ENCODE measurements around the gene CACNA2D1. TPM values are rescaled to one million over a fixed set of nuclear protein-coding genes. Genes with fewer than 3 reads are reported as not detected.

Gene CACNA2D1
- total RNA-seq, 2 experiments from 2014 or later: not detected

GRCh38 chr7:82226191-82226590 is 217.4 kb downstream of the CACNA2D1 start:
- no peak for ATAC-seq
- no peak for DNase-seq
- ChIA-PET POLR2A (no interaction called here), CTCF (no interaction called here)
- Mint-ChIP-seq H3K4me3 (no peak overlapping the region), H3K36me3 (ENCODE audit: low read depth) (no peaks in the 10 kb centered on the region), H3K27ac (no peak overlapping the region), H3K9me3 (no peaks in the 10 kb centered on the region), H3K4me1 (ENCODE audit: low read depth) (no peaks in the 10 kb centered on the region), H3K27me3 (no peaks in the 10 kb centered on the region)
- intact Hi-C loops (cut with micrococcal nuclease): no loop called here
- TF ChIP-seq, protein P1, sequence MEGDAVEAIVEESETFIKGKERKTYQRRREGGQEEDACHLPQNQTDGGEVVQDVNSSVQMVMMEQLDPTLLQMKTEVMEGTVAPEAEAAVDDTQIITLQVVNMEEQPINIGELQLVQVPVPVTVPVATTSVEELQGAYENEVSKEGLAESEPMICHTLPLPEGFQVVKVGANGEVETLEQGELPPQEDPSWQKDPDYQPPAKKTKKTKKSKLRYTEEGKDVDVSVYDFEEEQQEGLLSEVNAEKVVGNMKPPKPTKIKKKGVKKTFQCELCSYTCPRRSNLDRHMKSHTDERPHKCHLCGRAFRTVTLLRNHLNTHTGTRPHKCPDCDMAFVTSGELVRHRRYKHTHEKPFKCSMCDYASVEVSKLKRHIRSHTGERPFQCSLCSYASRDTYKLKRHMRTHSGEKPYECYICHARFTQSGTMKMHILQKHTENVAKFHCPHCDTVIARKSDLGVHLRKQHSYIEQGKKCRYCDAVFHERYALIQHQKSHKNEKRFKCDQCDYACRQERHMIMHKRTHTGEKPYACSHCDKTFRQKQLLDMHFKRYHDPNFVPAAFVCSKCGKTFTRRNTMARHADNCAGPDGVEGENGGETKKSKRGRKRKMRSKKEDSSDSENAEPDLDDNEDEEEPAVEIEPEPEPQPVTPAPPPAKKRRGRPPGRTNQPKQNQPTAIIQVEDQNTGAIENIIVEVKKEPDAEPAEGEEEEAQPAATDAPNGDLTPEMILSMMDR (IDR thresholded peaks at IDR 0.05): no peak

DNA sequence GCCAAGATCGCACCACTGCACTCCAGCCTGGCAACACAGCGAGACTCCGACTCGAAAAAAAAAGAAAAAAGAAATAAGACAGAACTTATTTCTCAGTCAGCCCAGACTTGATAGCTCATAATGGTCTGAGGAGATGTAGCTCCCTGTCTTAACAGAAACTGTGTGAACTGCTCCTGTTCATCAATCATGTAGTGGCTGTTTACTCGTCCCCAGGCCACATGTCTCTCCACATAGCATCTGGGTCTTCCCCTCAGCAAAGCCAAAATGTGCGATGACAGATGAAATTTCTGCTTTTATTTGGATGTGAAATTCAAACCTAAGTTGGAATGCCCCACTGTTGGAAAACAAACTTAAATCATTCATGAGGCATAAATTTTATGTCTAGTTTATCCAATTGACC is 219.0 kb downstream of the CACNA2D1 start:
- Mint-ChIP-seq H3K27me3 (no peaks in the 10 kb centered on the region), H3K27ac (no peak overlapping the region), H3K4me1 (ENCODE audit: low read depth) (no peaks in the 10 kb centered on the region), H3K9me3 (no peaks in the 10 kb centered on the region), H3K4me3 (no peak overlapping the region), H3K36me3 (ENCODE audit: low read depth) (no peaks in the 10 kb centered on the region)
- no peak for ATAC-seq
- intact Hi-C loops (cut with micrococcal nuclease): no loop called here
- POLR2A ChIA-PET: no interaction called here
- DNase-seq: no peak
- TF ChIP-seq, protein P1 (IDR thresholded peaks at IDR 0.05): no peak
- CTCF ChIA-PET: no interaction called here

GRCh38 chr7:82223580-82223979 is 220.0 kb downstream of the CACNA2D1 start:
- ChIA-PET CTCF (no interaction called here), POLR2A (no interaction called here)
- Mint-ChIP-seq H3K27me3 (no peaks in the 10 kb centered on the region), H3K27ac (no peak overlapping the region), H3K4me1 (ENCODE audit: low read depth) (no peaks in the 10 kb centered on the region), H3K4me3 (no peak overlapping the region), H3K36me3 (ENCODE audit: low read depth) (no peaks in the 10 kb centered on the region), H3K9me3 (no peaks in the 10 kb centered on the region)
- intact Hi-C loops (cut with micrococcal nuclease): no loop called here
- TF ChIP-seq, protein P1 (IDR thresholded peaks at IDR 0.05): no peak
- no peak for ATAC-seq
- DNase-seq: no peak

GRCh38 chr7:82221152-82221674 is 222.4 kb downstream of the CACNA2D1 start:
- TF ChIP-seq, protein P1 (IDR thresholded peaks at IDR 0.05): no peak
- ChIA-PET CTCF (no interaction called here), POLR2A (no interaction called here)
- no peaks in the 10 kb centered on the region for H3K27me3 Mint-ChIP-seq
- no peaks in the 10 kb centered on the region for H3K4me1 Mint-ChIP-seq (ENCODE audit: low read depth)
- ATAC-seq (no peak), DNase-seq (no peak)
- intact Hi-C loops (cut with micrococcal nuclease): no loop called here
- H3K9me3 Mint-ChIP-seq: no peaks in the 10 kb centered on the region
- no peak overlapping the region for H3K27ac Mint-ChIP-seq
- no peak overlapping the region for H3K4me3 Mint-ChIP-seq
- no peaks in the 10 kb centered on the region for H3K36me3 Mint-ChIP-seq (ENCODE audit: low read depth)

GRCh38 chr7:82212466-82212865 is 231.1 kb downstream of the CACNA2D1 start:
- no peaks in the 10 kb centered on the region for H3K36me3 Mint-ChIP-seq (ENCODE audit: low read depth)
- H3K27me3 Mint-ChIP-seq: no peaks in the 10 kb centered on the region
- intact Hi-C loops (cut with micrococcal nuclease): no loop called here
- DNase-seq: no peak
- no peak for ATAC-seq
- CTCF ChIA-PET: no interaction called here
- H3K9me3 Mint-ChIP-seq: no peaks in the 10 kb centered on the region
- no peak overlapping the region for H3K27ac Mint-ChIP-seq
- H3K4me1 Mint-ChIP-seq (ENCODE audit: low read depth): no peaks in the 10 kb centered on the region
- TF ChIP-seq, protein P1 (IDR thresholded peaks at IDR 0.05): no peak
- POLR2A ChIA-PET: no interaction called here
- H3K4me3 Mint-ChIP-seq: no peak overlapping the region
